Measurements from ENCODE around the gene NR6A1.

Gene NR6A1

DNA sequence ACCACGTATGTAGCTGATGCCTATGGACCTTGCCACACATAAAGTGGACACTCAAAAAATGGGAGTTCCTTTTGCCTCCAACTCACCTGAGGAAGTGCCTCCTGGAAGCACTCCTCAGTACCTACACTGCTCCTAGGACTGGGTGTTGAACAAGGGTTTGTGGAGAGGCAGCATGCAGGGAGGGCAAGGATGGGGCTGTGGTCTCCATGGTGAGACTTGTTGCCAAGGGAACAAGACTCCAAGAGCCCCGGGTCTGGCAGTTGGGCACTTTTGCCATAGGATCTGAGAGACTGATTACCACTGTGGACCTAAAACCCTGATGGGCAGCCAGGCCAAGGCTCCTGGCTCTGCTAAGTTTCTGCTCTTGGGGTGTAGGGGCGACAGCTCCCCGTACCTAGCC, 257.0 kb downstream of the NR6A1 start:
- no peak for DNase-seq

DNA sequence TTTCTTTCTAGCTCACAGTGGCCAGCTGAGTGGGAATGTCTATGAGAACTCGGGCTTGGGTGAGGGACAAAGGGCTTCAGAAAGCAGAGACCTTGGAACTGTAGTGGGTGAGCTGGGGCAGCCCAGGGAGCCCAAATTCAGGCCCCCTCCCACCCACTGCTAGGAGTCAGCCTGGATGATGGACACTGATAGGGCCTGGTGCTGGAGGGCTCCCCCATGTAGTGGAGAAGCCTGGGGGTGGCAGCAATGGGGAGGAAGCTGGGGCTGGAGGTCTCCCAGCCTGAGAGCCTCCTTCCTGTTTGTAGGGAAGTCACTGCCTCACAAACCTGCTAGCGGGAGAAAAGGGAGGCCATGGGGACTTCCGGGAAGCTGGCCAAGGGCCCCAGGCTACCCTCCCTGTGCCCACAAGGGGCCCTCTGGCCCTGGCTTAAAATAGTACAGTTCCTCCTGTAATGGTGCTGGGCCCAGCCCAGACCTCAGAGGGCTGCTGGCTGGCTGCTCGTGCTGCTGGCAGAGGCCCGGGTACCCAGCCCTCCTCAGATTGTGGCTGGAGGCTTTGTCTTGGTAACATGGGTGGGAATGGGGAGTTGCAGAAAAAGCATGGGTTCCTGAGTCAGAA, 257.6 kb downstream of the NR6A1 start:
- peak; percentile 13 for DNase-seq

DNA sequence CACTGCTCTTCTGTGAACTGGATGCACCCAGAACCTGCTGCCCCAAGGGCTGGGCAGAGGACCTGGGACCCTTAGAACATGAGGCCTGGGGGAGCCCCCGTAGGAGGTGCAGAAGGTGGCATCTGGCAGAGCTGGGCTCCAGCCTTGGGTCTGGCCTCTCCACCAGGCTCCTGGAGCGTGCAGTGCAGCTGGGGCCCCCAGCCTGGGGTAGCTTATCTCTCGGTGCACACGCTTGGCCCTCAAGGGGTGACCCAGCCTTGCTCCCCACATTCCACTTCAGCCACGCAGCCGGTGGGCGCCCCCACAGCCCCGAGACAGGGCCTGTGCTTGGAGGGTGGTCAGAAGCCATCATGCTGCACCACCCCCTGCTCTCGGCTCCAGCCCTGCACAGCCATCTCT, 258.3 kb downstream of the NR6A1 start:
- DNase-seq, result no peak

DNA sequence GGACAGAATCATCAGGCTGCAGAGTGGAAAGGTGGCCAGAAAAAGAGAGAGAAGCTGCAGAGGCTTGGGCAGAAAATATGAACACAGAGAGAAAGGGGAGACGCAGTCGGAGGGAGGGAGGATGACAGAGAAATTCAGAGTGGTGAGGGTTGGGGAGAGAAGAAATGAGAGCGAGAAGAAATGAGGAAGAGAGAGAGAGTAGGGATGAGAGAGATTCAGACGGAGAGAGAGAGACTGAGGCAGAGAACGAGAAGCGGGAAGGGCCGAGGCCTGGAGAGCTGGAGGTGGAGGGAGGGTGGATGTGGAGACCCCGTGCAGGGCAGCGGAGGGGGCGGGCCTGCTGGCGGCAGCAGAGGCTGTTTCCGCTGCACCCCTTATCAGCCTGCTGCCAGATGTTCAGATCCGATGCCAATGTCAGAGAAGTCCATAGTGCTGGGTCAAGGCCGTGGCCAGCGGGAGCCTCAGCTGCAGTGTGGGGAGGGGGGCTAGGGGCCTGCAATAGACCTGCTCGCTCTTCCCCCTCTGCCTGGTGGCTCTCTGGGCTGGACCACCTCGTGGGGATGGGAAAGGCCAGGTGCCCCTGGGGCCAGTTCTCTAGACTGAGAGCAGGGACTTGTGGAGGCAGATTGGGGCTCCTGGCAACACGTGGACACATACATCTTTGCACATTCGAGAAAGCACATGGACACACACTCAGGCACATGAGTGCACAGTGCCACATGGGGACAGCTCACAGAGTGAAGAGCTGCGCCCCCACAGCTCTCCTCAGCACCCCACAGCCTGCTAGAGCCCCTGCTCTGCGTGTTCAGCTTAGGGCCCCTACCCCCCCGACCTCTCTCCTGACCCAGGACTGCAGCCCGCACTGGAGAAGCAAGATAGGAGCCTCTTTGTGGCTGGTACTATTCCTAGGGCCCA, 259.0 kb downstream of the NR6A1 start:
- DNase-seq, result peak; percentile 68

DNA sequence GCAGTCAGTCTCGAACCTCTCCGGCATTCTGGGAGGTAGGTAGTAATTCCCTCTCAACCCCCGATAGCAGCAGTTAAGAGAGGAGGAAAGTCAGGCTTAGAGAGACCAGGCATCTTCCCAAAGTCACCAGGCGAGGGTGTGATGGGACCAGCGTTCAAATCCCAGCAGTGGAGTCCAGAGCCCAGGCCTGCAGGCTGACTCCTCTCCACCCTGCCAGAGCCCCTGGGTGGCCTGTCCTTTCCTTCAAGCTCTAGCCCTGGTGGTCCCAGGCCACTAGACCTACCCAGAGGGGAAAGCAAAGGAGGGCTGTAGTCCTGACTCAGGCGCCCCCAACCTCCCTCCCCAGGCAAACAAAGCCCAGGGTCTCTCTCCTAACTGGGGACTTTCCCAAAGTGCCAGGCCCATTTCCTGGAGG, 259.7 kb downstream of the NR6A1 start:
- peak; percentile 21 for DNase-seq

DNA sequence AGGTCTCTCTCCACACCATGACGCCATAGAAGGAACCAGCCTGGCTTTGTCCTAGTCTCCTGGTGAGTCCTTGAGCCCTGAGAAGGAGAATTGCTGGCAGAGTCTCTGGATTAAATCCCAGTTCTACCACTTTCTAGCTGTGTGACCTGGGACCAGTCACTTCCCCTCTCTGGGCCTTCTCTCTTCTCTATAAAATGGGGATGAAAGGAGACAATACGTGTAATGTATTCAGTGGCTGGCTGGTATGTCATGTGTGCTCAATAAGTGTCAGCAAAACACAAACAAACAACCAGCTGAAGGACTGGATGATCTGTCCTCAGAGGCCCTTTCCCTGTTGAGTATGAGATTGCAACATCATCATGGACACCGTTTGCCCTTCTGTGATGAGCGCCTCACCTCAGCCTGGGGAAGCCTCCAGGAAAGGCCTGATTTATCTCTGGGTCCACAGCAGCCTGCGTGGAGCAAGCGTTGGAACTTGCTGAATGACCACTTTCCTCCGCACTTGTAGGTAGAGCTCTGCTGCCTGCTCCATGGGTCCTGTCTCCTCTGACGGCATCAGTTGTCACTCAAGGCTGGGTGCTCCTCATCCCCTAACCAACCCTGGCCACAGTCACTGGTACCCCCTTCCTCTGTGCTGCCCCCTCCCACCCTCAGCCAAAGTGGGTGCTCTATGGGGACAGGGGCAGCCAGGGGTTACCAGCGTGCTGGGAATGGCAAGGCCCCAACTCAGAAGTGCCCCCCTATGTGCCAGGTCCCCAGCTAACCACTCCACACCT, 260.3 kb downstream of the NR6A1 start:
- no peak for DNase-seq

DNA sequence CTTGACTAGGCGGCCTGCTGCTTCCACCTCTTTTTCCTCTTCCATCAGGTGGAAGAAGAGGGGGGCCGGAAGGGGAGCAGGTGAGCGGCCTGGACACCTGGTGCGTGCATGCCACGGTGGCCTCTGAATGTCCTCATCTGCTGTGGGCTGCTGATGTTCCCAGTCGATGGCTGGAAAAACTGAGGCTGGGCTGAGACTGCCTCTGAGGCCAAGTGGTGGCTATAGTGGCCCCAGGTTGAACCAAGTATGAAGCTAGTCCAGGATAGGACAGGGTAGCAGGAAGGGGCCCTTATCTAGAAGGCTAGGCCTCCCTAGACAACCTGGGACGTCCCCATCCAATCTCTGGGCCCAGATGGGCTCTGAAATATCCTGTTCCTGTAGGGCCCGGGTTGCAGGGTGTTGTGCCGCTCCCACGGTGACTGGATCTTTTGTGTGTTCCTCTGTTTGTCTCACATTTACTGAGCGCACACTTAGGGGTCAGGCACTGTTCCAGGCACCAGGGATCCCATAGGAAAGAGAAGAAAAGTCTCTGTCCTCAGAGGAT, 263.2 kb downstream of the NR6A1 start:
- DNase-seq, result no peak

DNA sequence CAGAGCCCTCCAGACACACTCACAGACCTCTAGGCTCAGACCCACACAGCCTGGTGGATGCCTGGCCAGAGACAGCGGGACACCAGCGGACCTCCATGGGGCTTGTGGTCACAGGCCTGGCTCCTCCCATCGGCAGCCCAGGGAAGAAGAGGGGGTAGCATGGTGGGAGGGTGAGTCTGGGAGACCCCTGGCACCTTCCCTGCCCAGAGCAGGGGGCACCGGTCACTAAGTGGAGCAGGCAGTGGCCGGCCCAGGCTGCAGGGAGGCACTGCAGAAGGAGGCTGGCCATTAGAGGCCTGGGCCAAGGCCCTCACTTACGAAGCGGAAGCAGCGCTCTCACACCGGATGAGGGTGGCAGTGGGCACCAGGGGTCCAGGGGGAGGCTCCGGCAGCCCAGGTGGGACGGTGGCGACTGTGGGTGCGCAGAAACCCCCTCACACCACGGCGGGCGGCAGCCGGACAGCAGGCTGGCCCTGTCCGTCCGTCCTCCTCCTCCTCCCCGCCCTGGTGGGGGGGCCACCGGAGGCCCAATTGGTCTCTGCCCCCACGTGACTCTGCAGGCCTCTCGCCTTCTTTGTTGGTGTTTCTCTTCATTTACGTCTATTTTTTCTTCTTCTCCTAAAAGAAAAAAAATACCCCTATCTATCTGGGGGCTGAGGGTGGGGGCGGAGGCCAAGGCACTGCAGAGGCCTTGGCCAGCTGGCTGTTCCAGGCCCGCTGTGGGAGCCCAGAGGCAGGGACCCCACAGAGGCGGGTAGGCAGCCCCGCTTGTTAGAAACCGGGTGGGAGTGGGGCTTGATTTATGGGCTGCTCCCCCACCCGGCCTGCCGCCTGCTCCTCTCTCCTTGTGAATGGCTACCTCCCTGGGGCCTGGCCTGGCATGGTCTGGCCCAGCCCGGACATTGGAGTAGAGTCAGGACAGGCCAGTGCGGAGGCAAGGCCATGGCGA, 263.9 kb downstream of the NR6A1 start, which contains the start of gene NR5A1:
NR5A1 (minus strand) TSS at position 469 of the 949 bp plus-strand sequence. CDS start 4,004 bp downstream, outside the sequence.
- DNase-seq, result no peak

DNA sequence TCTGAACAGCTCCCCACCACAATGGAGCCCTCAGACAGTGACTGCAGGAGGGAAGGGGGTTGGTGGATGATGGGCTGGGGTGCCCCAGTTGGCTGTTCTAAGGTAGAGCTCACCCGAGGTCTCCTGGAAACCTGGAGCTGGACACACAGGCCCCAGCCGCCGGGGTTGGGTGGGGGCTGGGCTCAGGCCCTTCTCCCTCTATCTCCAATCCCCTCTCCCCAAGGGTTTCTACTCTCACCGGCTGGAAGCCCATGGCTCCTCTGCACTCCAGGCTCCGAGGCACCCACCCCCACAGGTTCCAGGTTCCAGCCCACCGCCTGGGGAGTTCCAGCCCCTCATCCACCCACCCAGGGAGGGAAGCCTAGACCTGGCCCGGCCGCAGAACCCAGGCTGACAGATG, 264.7 kb downstream of the NR6A1 start:
- no peak for DNase-seq

DNA sequence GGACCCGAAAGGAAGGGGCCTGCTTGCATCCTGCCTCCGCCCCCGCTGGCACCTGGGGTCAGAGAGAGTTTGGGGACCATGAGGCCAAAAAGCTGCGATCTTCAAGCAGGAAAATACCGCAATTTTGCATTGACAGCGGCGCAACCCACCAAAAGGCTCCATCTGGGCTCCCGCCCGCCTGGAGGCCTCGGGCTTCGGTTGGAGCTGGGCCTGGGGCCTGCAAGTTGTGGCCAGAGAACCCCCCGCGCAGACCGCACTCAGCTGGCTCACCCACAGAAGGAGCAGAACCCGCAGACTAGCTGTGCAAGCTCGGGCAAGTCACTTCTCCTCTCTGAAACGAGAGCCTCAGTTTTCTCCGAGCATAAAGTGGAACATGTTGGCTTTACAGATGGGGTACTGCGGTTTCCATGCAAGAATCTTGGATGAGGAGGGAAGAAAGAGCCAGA, 265.2 kb downstream of the NR6A1 start:
- DNase-seq, result no peak

DNA sequence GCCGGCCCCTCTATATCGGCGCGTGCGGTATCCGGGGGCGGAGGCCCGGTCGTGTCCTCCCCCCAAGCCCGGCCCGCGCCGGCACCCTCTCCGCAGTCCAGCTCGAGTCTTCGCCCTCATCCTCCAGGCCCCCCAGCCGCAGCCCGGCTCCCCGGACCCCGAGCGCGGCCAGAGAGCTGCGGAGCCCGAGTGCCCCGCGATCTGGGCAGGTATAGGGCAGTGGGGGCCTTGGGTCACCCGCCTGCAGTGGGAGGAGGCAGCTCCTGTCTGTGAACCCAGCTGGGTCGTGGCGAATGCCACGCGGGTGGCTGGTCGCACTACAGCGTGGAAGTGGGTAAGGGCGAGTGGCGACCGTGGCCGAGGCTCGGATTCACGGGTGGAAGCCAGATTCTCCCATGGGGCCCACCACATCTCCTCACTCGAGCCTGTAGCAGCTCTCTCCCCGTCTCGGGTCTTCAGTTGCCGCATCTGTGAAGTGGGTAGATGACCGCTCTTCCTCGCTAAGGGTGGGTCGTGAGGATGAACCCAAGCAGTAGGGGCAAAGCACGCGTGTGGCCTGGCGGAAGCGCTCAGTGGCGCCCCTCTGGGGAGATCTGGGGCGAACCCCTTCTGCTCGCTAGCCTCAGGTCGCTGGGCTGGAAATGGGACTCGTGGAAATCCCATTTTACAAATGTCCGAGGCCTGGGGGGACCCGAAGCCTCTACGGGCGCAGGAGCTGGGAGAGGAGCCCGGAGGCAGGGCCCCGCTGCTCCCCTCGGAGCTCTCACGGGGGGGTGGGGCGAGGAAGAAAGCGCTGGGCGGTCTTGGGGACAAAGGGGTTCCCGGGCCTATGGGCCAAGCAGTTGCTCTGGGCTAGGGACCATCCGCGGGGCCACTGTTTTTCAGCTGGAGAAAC, 265.9 kb downstream of the NR6A1 start:
- no peak for DNase-seq

DNA sequence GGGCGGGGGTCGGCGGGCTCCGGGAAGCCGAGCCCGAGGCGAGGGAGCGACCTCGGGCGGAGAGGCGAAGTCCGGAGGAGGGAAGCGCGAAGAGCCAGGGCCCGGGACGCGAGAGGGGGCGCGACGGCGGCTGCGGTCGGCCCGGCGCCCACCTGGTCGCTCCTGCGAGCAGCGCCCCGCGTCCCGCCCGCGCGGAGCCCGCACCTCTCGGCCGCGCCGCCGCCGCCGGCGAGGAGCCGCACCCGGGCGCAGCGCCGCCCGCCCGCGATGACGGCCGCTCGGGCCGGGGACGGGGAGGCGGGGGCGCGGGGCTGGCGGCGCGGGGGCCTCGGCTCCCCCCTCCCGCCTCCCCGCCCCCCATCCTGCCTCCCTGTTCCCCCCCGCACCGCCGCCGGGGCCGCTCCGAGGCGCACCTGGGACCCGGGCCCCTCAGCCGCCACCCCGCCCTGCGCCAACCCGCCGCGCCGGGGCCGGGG, 266.5 kb downstream of the NR6A1 start:
- no peak for DNase-seq

DNA sequence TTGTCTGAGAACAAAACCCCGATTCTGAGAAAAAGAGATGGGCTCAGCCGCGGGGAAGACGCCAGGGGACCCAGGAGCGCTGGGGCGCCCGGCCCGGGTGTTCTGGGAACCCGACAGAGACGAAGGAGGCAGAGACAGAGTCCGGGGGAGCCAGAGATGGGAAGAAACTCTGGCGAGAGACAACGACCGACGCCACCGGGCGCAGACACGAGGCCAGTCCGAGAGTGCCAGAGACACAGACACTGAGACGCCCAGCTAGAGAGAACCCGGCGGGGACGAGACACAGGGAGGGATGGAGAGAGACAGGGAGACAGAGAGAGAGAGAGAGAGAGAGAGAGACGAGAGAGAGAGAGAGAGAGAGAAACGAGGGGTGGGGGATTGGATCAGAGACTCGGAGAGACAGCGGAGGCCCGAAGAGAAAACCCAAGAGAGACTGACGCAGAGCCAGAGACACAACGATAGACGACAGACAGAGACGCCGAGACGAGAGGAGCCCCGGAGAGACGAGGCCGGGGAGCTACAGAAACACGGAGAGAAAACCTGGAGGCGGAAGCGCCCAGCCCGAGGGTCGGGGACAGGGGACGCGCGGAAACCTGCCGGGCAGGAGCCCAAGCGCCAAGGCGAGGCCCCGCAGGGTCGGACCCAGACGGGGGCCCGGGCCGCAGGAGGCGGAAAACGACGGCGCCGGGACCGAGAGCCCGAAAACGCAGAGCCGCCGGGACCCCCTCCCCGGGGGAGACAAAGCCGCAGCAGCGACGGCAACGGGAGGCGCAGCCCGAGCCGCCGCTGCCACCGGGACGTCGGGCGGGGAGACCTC, 267.2 kb downstream of the NR6A1 start:
- DNase-seq, result no peak

DNA sequence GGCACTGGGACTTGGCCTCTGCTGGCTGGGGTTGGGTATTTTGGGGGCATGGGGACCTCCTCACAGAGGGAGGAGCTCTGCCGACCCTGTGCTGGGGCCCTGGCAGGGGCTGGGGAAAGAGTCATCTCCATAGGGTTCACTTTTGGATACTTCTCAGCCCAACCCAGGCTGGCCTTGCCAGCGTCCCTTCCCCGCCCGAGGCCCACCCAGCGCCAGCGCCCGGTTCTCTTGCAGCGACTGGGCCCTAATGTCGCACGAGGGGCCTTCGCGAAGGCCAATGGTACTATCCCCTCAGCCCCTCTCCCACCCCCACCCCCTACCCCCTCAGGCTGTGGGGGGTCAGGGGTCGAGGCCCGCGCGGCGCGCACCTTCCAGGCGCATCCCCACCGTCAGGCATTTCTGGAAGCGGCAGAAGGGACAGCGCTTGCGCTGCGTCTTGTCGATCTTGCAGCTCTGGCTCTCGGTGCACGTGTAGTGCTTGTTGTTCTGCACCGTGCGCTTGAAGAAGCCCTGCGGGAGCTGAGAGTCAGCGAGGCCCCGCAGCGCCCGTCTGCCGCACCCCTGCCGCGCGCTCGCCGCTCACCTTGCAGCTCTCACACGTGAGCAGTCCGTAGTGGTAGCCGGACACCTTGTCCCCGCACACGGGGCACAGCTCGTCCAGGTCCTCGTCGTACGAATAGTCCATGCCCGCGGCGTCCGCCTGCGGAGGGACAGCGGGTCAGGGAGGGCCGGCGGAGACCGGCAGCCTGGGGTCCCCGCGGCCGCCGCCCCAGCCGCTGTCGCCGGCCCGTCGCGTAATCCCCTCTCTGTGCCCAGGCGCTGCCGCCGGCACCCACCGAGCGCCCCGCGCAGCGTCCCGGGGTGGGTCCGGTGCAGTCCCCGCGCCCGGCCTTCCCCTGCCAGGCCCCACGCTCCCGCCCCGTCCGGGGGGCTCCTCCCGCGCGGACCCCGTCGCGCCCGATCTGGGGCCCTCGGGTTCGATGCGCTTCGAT, 268.1 kb downstream of the NR6A1 start:
- DNase-seq, result no peak

DNA sequence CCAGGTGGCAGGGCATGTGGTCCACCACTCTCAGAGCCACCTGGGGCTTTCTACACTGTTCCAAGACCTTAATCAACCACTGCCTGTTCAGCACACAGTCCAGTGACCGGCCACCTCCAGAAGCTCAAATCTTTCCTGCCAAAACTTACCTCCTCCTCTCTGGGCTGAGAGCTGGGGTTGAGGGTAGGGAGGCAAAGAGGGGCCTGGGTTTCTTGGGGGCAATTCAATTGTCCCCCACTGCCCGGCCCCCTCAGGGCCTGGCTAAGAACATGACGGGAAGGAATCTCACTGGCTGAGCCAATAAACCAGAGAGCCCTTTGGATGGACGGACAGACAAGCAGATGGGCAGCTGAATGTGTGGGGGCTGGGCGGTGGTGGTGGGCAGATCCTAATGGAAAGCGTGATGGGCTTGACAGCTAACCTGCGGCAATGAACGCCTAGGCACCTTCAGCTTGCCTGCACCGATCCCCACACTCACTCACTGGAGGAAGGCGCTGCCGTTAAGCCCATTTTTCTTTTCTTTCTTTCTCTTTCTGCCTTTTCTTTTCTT, 269.3 kb downstream of the NR6A1 start:
- no peak for DNase-seq

DNA sequence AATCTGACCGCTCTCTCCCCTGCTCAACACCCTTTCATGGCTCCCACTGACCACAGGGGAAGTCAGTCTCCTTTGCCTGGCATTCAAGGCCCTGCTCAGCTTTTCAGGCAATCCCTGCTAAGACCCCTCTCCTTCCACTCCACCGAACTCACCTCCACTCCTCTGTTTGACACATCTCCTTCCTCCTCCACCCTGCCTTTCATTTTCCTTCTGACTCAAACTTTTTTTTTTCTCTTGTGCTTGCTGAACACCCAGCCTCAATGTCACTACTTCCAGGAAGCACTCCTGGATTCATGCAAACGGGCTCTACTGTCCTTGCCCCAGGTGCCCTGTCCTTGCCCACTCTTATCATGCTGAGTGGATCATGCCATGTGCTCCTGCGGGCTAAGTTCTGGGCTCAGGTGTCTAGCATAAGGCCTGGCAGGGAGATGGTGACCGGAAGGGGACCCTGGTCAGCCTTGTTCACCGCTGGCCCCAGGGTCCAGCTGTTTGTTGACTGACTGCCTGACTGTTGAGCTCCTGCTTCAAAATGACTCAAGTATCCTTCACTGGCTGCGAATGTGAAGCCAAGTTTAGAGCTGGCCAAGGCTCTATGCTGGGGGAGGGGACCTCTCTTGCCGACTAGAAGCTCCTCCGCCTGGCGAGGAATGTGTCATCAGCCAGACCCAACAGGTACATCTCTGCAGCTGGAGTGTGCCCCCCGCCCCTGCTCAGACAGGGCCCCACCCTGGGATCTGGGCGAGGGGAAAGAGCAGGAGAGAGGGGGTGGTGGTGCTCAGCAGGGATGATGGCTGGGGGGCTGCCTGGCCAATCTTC, 270.1 kb downstream of the NR6A1 start:
- DNase-seq, result no peak
